Bronchial epithelial cell (primary cell): ENCODE measurements around the gene PKD1L1. TPM values are rescaled to one million over a fixed set of nuclear protein-coding genes. Genes with fewer than 3 reads are reported as not detected.
"Not testable (repeated sequence)": the region's sequence is repeated elsewhere in the genome, so short reads cannot be mapped to it uniquely, and the experiment has no call there.

Source experiments
- DNase-seq: peaks from one replicate; pipeline ENCODE4 v3.0.0-alpha.2; 2010; ENCODE audit warnings: low read depth
- FAIRE-seq: peaks from 2 replicates; lab custom pipeline; 2011; peaks lifted over from hg19 to GRCh38; lab: Jason Lieb, UNC
- H3K27me3 ChIP-seq: 2 replicates; pipeline ENCODE4 v1.5.1; 2011; ENCODE audit warnings: low read length; ENCODE audit not compliant: control insufficient read depth, insufficient read depth
- H3K36me3 ChIP-seq: 2 replicates; pipeline ENCODE4 v1.5.1; 2011; ENCODE audit warnings: low read length; ENCODE audit not compliant: control insufficient read depth, insufficient read depth
- H3K4me3 ChIP-seq: 2 replicates; pipeline ENCODE4 v1.5.1; 2011; ENCODE audit warnings: mild to moderate bottlenecking, low read depth, low read length, control low read depth
- total RNA-seq: library from RNA; depleted of rRNA; stranded (reverse); fragments of >200 nt; gene quantifications from 2 replicates; pipeline ENCODE4 v1.2.1, GENCODE V29; 2014
- TF ChIP-seq, protein P1 (sequence below): IDR thresholded peaks from 2 replicates; pipeline ENCODE4 v1.5.1; 2011; ENCODE audit warnings: mild to moderate bottlenecking, moderate library complexity, low read length, control low read depth, inconsistent platforms; ENCODE audit not compliant: insufficient read depth, severe bottlenecking

Gene PKD1L1
- total RNA-seq, 1 donor from 2014 or later, result under 0.01 TPM

GRCh38 chr7:47988496-47989386 is 40.5 kb upstream of the PKD1L1 start:
- H3K27me3 ChIP-seq, result no peaks in the 10 kb centered on the region
- TF ChIP-seq, protein P1, sequence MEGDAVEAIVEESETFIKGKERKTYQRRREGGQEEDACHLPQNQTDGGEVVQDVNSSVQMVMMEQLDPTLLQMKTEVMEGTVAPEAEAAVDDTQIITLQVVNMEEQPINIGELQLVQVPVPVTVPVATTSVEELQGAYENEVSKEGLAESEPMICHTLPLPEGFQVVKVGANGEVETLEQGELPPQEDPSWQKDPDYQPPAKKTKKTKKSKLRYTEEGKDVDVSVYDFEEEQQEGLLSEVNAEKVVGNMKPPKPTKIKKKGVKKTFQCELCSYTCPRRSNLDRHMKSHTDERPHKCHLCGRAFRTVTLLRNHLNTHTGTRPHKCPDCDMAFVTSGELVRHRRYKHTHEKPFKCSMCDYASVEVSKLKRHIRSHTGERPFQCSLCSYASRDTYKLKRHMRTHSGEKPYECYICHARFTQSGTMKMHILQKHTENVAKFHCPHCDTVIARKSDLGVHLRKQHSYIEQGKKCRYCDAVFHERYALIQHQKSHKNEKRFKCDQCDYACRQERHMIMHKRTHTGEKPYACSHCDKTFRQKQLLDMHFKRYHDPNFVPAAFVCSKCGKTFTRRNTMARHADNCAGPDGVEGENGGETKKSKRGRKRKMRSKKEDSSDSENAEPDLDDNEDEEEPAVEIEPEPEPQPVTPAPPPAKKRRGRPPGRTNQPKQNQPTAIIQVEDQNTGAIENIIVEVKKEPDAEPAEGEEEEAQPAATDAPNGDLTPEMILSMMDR, result peak; percentile 30
- H3K36me3 ChIP-seq, result no peaks in the 10 kb centered on the region
- FAIRE-seq (no peak), DNase-seq (no peak)
- H3K4me3 ChIP-seq, result no peak overlapping the region

DNA sequence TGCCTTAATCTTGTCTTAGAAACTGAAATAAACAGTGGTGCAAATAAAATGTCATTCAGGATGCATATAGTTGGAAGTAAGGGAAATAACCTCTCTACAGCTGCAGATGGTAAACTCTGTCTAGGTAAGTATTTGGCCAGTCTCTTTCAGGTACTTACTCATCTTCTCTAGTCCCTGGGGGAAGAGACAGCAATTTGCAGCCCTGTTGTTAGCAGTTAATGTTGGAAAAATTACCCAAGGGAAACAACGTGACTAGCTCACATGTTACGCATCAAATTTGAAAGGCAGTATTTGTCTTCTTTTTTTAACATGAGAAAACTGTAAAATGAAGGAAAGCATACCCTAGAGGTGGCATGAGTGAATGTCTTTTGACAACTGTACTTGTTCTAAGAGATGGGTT is 34.3 kb upstream of the PKD1L1 start:
- TF ChIP-seq, protein P1, result no peak
- no peak for DNase-seq
- H3K4me3 ChIP-seq, result no peak overlapping the region
- H3K27me3 ChIP-seq, result no peaks in the 10 kb centered on the region
- H3K36me3 ChIP-seq, result no peaks in the 10 kb centered on the region
- FAIRE-seq, result no peak

GRCh38 chr7:47980648-47981047 is 32.4 kb upstream of the PKD1L1 start:
- H3K4me3 ChIP-seq, FAIRE-seq, DNase-seq, H3K36me3 ChIP-seq, H3K27me3 ChIP-seq: not testable (repeated sequence)

DNA sequence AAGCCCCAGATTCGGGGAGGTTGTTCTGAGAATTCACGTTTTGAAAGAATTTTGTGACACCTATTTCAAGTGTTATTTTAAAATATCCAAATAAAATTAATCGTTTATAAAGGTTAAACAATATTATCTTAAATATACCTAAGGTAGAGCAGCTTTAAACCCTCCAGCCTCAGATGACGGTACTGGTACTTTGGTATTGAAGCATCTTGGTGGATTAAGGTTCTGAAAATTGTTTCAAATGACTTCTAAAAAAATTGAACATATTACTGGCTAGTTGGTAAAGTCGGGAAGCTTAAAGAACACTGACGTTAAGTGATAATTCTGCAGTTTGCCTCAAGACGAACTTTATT is 31.5 kb upstream of the PKD1L1 start:
- Histone ChIP-seq H3K27me3 (no peaks in the 10 kb centered on the region), H3K4me3 (peak overlapping the region; percentile 77), H3K36me3 (peaks cover 8% of the 10 kb centered on the region)
- FAIRE-seq (no peak), DNase-seq (no peak)
- TF ChIP-seq, protein P1, result no peak

DNA sequence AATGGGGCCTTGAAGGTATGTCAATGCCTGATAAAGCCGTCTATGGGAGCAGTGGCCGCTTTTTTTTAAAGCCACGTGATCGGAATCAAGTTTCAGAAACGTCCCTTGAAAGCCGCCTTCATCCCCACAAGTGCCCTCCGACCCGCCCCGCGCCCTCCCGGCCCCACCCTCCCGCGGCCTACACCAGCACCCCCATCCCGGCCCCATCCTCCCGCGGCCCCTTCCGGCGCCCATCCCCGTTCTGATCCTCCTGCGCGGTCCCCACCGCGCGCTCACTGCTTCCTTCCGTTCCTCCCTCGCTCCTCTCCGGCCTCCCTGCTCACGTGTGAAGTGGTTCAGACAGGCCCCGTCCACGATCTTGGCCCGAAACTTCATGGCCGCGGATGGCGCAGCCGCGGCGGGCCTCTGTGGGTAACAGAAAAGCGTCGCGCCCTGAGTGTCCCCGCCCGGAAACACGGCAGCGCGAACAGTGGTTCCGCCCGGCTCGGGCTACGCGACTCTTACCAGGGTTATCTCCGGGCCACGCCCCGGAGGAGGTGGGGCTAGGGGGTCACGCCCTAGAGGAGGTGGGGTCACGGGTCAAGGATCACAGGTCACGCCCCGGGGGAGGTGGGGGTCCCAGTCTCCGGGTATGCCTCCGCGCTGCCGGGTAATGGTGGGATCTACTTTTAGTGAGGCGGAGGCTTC is 31.0 kb upstream of the PKD1L1 start, which contains the start of gene HUS1:
Gene HUS1, minus strand, starts transcription at position 471 of the 687 bp plus-strand sequence. Its CDS starts 96 bp downstream, at position 375.
- H3K27me3 ChIP-seq, result no peaks in the 10 kb centered on the region
- FAIRE-seq (no peak), DNase-seq (peak; percentile 66)
- TF ChIP-seq, protein P1, result no peak
- H3K4me3 ChIP-seq, result peak within 1 kb of the TSS; percentile 77
- peaks cover 10% of the 10 kb centered on the region for H3K36me3 ChIP-seq

GRCh38 chr7:47978790-47979144 is 30.5 kb upstream of the PKD1L1 start:
- FAIRE-seq (no peak), DNase-seq (no peak)
- Histone ChIP-seq H3K27me3 (no peaks in the 10 kb centered on the region), H3K36me3 (peaks cover 14% of the 10 kb centered on the region), H3K4me3 (peak overlapping the region; percentile 77)
- TF ChIP-seq, protein P1, result no peak
